NK-92 treated with Interleukin-12 subunit alpha and Interleukin-12 subunit beta, amount 100 ng/mL, for 24 hours (cell line): ENCODE measurements around the gene CIC.
A peak's percentile ranks its signal among the peaks of the same experiment; 100 is the strongest.
"Not testable (repeated sequence)": the region's sequence is repeated elsewhere in the genome, so short reads cannot be mapped to it uniquely, and the experiment has no call there.

Experiments
- DNase-seq: peaks from one replicate; lab custom pipeline; 2025; lab: John Stamatoyannopoulos, UW

Gene CIC

DNA sequence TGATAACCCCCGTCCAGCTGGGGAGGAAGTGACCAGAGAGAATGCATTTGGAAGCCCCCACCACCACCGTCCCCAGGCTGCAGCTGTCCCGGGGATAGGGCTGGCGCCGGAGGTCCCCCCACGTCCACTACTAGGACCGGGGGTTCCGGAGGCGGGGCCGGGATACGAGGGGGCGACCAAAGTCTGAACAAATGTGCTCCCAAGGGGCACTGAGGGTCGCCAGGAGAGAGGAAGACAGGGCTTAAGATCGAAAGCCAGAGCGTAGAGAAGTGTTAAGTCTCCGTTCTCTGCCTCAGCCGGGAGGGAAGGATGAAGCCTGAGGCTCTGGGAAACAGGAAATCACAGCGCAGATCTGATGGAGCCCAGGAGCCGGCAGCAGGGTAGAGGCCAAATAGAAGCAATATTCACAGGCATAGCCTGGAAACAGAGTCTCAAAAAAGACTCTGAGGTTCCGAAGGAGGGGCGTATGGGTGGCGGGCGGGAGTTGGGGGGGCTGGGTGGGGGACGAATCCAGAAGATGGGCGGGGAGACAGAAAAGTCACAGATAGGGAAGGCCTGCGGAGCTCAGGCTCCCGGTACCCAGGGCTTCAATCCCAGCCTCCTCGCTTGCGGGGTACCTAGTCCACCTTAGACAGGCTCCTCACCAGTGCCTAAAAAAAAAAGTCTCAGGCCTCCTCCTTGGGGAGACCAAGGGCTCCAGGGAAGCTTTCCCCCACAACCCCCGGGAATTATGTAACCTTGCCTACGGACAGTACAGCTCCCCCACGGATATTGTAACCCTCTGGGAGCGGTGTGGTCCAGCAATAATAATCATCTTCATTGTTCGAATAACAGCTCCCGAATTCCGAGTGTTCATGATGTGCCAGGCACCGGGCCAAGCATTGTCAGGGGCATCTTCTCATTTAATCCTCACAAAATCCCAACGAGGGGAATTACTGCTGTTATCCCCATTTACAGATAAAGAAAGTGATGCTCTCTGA is 13.0 kb upstream of the CIC start:
- DNase-seq = no peak

GRCh38 chr19:42257842-42258241 is 11.2 kb upstream of the CIC start:
- not testable (repeated sequence) for DNase-seq

GRCh38 chr19:42261763-42262162 is 7.3 kb upstream of the CIC start:
- DNase-seq = no peak

DNA sequence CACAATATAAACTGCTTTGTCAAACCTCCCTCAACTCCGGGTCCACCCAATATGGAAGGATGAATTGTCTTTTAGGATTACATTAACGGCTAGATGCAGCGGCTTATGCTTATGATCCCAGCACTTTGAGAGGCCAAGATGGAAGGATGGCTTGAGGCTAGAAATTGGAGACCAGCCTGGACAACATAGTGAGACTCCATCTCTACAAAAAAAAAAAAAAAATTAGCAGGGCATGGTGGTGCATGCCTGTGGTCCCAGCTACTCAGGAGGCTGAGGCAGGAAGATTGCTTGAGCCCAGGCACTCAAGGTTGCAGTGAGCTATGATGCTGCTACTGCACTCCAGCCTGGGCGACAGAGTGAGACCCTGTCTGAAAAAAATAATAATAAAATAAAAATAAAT is 2.9 kb upstream of the CIC start:
- DNase-seq = not testable (repeated sequence)

GRCh38 chr19:42266928-42267603 is 2.0 kb upstream of the CIC start:
- DNase-seq = not testable (repeated sequence)

GRCh38 chr19:42267644-42268141 is 1.4 kb upstream of the CIC start:
- DNase-seq = no peak

- peak; percentile 99 for DNase-seq
Observed at GRCh38 chr19:42268142-42268703, 829 bp upstream of the CIC start.

DNA sequence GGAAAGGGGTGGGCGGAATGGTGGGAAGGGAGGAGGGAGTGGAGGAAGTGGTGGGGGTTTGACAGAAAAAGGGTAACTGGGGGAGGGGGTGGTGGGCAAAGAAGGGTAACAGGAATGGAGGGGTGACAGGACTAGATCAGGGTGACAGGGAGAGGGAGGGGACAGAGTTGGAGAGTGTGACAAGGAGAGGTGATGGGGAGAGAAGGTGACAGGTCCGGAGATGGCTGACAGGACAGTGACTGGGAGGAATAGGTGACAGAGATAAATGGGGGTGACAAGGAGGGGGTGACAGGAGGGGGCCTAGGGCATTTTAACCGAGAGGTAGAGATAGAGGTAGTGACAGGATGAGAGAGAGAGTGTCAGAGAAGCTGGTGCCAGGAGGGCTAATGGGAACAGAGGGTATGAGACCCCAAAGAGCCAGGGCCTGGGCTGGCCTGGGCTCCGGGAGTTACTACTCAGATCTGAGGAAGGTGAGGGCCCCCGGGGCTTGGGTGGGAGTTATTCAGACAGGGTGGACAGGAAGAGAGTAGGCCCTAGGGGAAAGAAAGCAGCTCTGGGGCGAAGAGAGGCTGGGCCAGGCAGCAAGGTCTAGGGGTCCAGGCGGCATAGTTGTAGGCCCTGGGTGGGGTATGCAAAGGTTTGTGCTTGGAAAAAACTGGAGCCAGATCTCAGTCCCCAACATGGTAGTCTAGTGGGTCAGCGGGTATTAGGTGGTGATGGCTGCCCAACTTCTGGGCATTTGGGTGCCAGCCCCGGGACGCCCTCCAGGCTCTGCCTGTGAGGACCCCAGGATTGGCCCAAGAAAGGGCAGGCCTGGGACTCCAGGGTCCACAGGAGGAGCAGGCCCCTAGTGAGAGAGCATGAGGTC is 660 bp downstream of the CIC start:
- no peak for DNase-seq

- peak; percentile 41 for DNase-seq
Observed at GRCh38 chr19:42270346-42271044, 1.4 kb downstream of the CIC start.

DNA sequence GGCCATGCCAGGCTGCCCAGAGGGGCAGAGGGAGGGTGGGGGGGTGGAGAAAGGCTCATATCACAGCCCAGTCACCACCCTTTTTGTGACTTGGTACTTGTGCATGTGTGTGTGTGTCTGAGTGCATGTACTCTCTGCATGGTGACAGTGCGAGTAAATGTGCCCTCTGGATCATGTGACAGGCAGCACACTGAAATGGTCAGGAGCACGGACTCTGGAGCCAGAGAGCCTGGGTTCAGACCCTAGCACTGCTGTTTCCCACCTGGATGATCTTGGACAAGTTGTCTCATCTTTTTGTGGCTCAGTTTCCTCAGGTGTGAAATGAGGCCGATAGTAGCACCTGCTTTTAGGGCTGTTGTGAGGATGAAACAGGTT is 2.0 kb downstream of the CIC start:
- DNase-seq = no peak

DNA sequence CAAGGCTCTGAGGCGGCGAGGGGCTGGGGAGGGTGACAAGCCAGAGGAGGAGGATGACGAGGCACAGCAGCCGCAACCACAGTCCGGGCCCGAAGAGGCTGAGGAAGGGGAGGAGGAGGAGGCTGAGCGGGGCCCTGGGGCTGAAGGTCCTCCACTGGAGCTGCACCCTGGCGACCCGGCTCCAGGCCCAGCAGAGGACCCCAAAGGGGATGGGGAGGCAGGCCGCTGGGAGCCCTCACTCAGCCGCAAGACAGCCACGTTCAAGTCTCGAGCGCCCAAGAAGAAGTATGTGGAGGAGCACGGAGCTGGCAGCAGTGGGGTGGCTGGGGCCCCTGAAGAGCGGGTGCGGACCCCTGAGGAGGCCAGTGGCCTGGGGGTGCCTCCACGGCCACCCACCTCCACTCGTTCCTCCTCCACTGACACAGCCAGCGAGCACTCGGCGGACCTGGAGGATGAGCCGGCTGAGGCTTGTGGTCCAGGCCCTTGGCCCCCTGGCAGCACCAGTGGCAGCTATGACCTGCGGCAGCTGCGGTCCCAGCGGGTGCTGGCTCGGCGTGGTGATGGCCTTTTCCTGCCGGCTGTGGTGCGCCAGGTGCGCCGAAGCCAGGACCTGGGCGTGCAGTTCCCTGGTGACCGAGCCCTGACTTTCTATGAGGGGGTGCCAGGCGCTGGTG is 2.9 kb downstream of the CIC start:
- no peak for DNase-seq

DNA sequence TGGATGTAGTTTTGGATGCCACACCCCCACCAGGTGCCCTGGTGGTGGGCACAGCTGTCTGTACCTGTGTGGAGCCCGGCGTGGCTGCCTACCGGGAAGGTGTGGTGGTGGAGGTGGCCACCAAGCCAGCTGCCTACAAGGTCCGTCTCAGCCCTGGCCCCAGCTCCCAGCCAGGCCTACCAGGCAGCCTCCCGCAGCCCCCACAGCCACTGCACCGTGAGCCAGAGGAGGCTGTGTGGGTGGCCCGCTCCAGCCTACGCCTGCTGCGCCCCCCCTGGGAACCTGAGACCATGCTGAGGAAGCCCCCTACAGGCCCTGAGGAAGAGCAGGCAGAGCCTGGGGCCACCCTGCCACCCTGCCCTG is 3.5 kb downstream of the CIC start:
- no peak for DNase-seq

- DNase-seq = no peak
Observed at GRCh38 chr19:42272989-42273406, 3.9 kb downstream of the CIC start.

DNA sequence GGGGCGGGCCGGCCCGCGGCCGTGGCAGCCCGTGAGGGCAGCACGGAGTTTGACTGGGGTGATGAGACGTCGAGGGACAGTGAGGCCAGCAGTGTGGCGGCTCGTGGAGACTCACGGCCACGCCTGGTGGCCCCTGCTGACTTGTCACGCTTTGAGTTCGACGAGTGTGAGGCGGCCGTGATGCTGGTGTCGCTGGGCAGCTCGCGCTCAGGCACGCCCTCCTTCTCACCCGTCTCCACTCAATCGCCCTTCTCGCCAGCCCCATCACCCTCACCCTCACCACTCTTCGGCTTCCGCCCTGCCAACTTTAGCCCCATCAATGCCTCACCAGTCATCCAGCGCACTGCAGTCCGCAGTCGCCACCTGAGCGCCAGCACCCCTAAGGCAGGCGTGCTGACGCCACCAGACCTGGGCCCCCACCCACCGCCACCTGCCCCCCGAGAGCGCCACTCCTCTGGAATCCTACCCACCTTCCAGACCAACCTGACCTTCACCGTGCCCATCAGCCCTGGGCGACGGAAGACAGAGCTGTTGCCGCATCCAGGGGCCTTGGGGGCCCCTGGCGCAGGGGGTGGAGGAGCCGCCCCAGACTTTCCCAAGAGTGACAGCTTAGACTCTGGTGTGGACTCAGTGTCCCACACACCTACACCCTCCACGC is 4.5 kb downstream of the CIC start:
- no peak for DNase-seq

GRCh38 chr19:42274065-42274682 is 5.1 kb downstream of the CIC start:
- DNase-seq = no peak

DNA sequence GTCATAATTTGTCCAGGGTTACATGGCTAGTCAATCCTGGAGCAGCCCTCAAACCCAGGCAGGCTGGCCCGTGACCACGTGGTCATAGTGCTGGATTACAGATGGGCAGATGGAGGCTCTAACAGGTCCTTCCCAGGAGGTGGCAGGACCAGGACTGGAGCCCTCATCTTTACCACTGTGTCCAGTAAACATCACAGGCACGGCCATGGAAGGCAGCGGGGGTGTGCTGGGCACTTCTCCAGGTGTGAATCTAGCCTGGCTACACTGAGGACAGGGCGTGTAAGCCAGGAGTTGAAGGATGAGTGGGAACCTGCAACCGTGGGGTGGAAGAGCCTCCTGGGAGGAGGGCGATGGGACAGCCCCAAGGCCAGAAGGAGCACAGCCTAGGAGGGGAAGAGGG is 6.1 kb downstream of the CIC start:
- no peak for DNase-seq

DNA sequence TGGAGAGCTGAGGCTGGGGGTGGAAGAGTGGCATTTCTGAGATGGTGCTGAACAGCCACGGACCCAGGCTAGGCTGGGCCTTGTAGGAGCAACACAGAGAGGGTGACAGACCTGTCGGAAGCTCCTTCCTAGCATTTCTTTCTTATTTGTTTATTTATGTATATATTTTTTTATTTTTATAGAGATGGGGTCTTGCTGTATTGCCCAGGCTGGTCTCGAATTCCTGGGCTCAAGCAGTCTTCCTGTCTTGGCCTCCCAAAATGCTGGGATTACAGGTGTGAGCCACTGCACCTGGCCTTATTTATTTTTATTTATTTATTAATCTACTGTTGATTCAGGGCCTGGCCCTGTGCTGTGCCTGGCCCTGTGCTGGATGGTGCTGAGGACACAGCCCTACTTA is 6.5 kb downstream of the CIC start:
- DNase-seq = no peak

- DNase-seq = no peak
Observed at GRCh38 chr19:42276284-42276683, 7.2 kb downstream of the CIC start.

GRCh38 chr19:42276821-42277220 is 7.8 kb downstream of the CIC start:
- DNase-seq = no peak
